Kidney capillary endothelial cell (primary cell): ENCODE measurements around the gene EIF5AL1.
"Not testable (repeated sequence)": the region's sequence is repeated elsewhere in the genome, so short reads cannot be mapped to it uniquely, and the experiment has no call there.

Experiments used
- DNase-seq: peaks from one replicate; pipeline ENCODE4 v3.0.0-alpha.2; 2018; ENCODE audit warnings: low spot score

EIF5AL1 gene

GRCh38 chr10:79509306-79509933 is 2.9 kb upstream of the EIF5AL1 start:
- DNase-seq: not testable (repeated sequence)

GRCh38 chr10:79509934-79510508 is 2.3 kb upstream of the EIF5AL1 start:
- DNase-seq: not testable (repeated sequence)

GRCh38 chr10:79516532-79517205 is 4.3 kb downstream of the EIF5AL1 start:
- not testable (repeated sequence) for DNase-seq

GRCh38 chr10:79517567-79517966 is 5.2 kb downstream of the EIF5AL1 start:
- DNase-seq: not testable (repeated sequence)

- DNase-seq: not testable (repeated sequence)
Measured at GRCh38 chr10:79521751-79522150, 9.4 kb downstream of the EIF5AL1 start.

GRCh38 chr10:79522464-79522863 is 10.1 kb downstream of the EIF5AL1 start:
- DNase-seq: not testable (repeated sequence)

- not testable (repeated sequence) for DNase-seq
Measured at GRCh38 chr10:79523157-79523853, 11.0 kb downstream of the EIF5AL1 start.

- DNase-seq: not testable (repeated sequence)
Measured at GRCh38 chr10:79525049-79525710, 12.8 kb downstream of the EIF5AL1 start.

- not testable (repeated sequence) for DNase-seq
Measured at GRCh38 chr10:79528261-79528660, 15.9 kb downstream of the EIF5AL1 start.

GRCh38 chr10:79533142-79533902 is 21.0 kb downstream of the EIF5AL1 start:
- not testable (repeated sequence) for DNase-seq

GRCh38 chr10:79533903-79534175 is 21.5 kb downstream of the EIF5AL1 start:
- DNase-seq: not testable (repeated sequence)

GRCh38 chr10:79538311-79538710 is 26.0 kb downstream of the EIF5AL1 start:
- not testable (repeated sequence) for DNase-seq

GRCh38 chr10:79540930-79541329 is 28.6 kb downstream of the EIF5AL1 start:
- DNase-seq: not testable (repeated sequence)

- DNase-seq: no peak
Measured at GRCh38 chr10:79542626-79543025, 30.3 kb downstream of the EIF5AL1 start.

GRCh38 chr10:79544408-79544807 is 32.1 kb downstream of the EIF5AL1 start:
- not testable (repeated sequence) for DNase-seq

- DNase-seq: not testable (repeated sequence)
Measured at GRCh38 chr10:79544926-79545659, 32.8 kb downstream of the EIF5AL1 start.

GRCh38 chr10:79547128-79547527 is 34.8 kb downstream of the EIF5AL1 start:
- not testable (repeated sequence) for DNase-seq

- no peak for DNase-seq
Measured at GRCh38 chr10:79547973-79548372, 35.6 kb downstream of the EIF5AL1 start.

- no peak for DNase-seq
Measured at GRCh38 chr10:79552143-79552542, 39.8 kb downstream of the EIF5AL1 start.
